Measurements from ENCODE around the gene KIAA1671.
"Not testable (repeated sequence)": the region's sequence is repeated elsewhere in the genome, so short reads cannot be mapped to it uniquely, and the experiment has no call there.

The KIAA1671 gene

GRCh38 chr22:25201557-25202273 lies 249.2 kb downstream of the KIAA1671 start:
- no peak for DNase-seq (ENCODE audit: low spot score)

- DNase-seq (ENCODE audit: low spot score) = peak; percentile 75
Measured at GRCh38 chr22:25202290-25202921, 249.9 kb downstream of the KIAA1671 start.

- DNase-seq (ENCODE audit: low spot score) = no peak
Measured at GRCh38 chr22:25203082-25203481, 250.6 kb downstream of the KIAA1671 start.

- DNase-seq (ENCODE audit: low spot score) = not testable (repeated sequence)
Measured at GRCh38 chr22:25204547-25204946, 252.0 kb downstream of the KIAA1671 start.

- DNase-seq (ENCODE audit: low spot score) = no peak
Measured at GRCh38 chr22:25205847-25206246, 253.3 kb downstream of the KIAA1671 start.

- no peak for DNase-seq (ENCODE audit: low spot score)
Measured at GRCh38 chr22:25206998-25207397, 254.5 kb downstream of the KIAA1671 start.

- DNase-seq (ENCODE audit: low spot score) = no peak
Measured at GRCh38 chr22:25207553-25208157, 255.1 kb downstream of the KIAA1671 start.

- DNase-seq (ENCODE audit: low spot score) = no peak
Measured at GRCh38 chr22:25208328-25208727, 255.8 kb downstream of the KIAA1671 start.

GRCh38 chr22:25208743-25209505 lies 256.4 kb downstream of the KIAA1671 start:
- DNase-seq (ENCODE audit: low spot score) = no peak

GRCh38 chr22:25210793-25211192 lies 258.3 kb downstream of the KIAA1671 start:
- no peak for DNase-seq (ENCODE audit: low spot score)

- no peak for DNase-seq (ENCODE audit: low spot score)
Measured at GRCh38 chr22:25212337-25212736, 259.8 kb downstream of the KIAA1671 start.

- no peak for DNase-seq (ENCODE audit: low spot score)
Measured at GRCh38 chr22:25213221-25213620, 260.7 kb downstream of the KIAA1671 start.

- no peak for DNase-seq (ENCODE audit: low spot score)
Measured at GRCh38 chr22:25216230-25216629, 263.7 kb downstream of the KIAA1671 start.

GRCh38 chr22:25219211-25219689 lies 266.7 kb downstream of the KIAA1671 start, which contains the start of gene CRYBB2:
Gene CRYBB2, plus strand, starts transcription at chr22:25219639. Its CDS starts 1,791 bp downstream, at chr22:25221430.
- DNase-seq (ENCODE audit: low spot score) = no peak

GRCh38 chr22:25219948-25220442 lies 267.5 kb downstream of the KIAA1671 start:
- no peak for DNase-seq (ENCODE audit: low spot score)

GRCh38 chr22:25221790-25222189 lies 269.3 kb downstream of the KIAA1671 start:
- DNase-seq (ENCODE audit: low spot score) = no peak

- no peak for DNase-seq (ENCODE audit: low spot score)
Measured at GRCh38 chr22:25223269-25223850, 270.8 kb downstream of the KIAA1671 start.

GRCh38 chr22:25228822-25229221 lies 276.3 kb downstream of the KIAA1671 start:
- no peak for DNase-seq (ENCODE audit: low spot score)

GRCh38 chr22:25230760-25231159 lies 278.2 kb downstream of the KIAA1671 start:
- DNase-seq (ENCODE audit: low spot score) = not testable (repeated sequence)

- DNase-seq (ENCODE audit: low spot score) = no peak
Measured at GRCh38 chr22:25232301-25232700, 279.8 kb downstream of the KIAA1671 start.

GRCh38 chr22:25233706-25234105 lies 281.2 kb downstream of the KIAA1671 start:
- DNase-seq (ENCODE audit: low spot score) = not testable (repeated sequence)

Data from AG08395 (cell line).